HG03469 (cell line): Measurements from ENCODE around the gene CC2D1B.
A peak's percentile ranks its signal among the peaks of the same experiment; 100 is the strongest.
"Not testable (repeated sequence)": the region's sequence is repeated elsewhere in the genome, so short reads cannot be mapped to it uniquely, and the experiment has no call there.

ENCODE experiments used
- ATAC-seq: cut with Tn5 transposase; IDR thresholded peaks from one replicate; pipeline ENCODE4 v1.9.1; 2021; ENCODE audit warnings: mild to moderate bottlenecking, moderate library complexity, moderate number of reproducible peaks; ENCODE audit not compliant: unreplicated experiment

Gene CC2D1B, protein sequence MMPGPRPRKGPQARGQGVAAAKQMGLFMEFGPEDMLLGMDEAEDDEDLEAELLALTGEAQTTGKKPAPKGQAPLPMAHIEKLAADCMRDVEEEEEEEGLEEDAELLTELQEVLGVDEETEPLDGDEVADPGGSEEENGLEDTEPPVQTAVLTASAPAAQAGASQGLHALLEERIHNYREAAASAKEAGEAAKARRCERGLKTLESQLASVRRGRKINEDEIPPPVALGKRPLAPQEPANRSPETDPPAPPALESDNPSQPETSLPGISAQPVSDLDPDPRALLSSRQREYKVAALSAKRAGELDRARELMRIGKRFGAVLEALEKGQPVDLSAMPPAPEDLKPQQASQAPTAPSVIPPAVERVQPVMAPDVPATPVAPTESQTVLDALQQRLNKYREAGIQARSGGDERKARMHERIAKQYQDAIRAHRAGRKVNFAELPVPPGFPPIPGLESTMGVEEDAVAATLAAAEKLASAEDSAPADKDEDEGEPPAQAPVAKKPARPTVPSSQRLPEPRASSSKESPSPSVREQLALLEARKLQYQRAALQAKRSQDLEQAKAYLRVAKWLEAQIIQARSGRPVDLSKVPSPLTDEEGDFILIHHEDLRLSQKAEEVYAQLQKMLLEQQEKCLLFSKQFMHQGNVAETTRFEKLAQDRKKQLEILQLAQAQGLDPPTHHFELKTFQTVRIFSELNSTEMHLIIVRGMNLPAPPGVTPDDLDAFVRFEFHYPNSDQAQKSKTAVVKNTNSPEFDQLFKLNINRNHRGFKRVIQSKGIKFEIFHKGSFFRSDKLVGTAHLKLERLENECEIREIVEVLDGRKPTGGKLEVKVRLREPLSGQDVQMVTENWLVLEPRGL

DNA sequence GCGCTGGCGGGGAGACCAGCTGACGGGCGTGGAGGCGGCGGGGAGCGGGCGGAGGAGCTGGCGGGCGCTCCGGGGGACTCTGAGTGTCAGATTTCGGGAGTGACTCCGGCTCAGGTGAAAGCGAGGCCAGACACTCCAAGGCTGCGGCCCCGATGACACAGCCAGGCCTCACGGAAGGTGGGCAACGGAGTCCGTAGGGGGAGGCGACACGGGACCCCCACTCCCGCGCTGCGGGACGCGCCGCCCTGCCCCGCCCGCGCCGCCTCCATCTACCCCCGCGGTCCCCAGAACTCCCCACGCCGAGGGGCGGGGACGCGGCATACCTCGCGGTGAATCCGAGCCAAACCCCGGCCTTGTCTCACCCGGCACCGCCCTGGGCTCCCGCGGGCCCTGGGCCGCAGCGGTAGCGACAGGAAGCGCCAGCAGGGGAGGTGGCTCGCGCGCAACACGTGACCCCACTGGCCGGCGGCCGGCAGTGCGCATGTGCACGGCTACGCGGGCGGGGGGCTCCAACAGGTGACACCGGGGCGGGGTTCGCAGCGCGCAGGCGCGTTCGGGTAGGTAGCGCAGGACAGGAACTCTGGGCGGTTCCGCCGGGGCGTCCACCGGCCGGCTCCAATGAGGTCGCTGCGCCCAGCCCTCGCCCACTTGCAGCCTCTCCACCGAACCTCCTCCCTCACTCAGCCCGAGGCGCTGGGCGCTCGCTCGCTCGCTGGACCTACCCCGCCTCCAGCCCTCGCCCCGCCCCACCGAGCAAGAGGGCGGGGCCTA, at the start of gene CC2D1B:
Gene CC2D1B (minus strand): TSS at position 460 of the 771 bp plus-strand sequence. CDS start 1,585 bp downstream, outside the sequence.
- ATAC-seq = peak; percentile 85

DNA sequence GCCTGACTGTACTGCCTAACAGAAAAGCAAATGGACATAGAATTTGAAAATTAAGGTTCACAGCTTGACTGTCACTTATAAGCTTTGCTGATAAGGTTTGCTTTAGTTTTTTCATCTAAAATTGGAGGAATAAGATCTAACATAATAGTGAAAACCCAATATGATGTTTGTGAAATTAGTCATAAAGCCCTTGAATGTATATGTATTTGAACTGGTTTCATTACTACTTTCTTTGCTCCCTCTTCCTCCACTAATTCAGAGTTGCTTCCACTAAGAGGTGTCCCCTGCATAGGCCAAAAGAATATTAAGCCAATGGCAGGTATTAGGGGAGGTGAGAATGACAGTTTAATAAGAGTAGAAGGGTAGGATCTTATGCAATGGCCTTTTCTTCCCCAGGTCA, 48.9 kb upstream of the CC2D1B start:
- ATAC-seq = no peak

DNA sequence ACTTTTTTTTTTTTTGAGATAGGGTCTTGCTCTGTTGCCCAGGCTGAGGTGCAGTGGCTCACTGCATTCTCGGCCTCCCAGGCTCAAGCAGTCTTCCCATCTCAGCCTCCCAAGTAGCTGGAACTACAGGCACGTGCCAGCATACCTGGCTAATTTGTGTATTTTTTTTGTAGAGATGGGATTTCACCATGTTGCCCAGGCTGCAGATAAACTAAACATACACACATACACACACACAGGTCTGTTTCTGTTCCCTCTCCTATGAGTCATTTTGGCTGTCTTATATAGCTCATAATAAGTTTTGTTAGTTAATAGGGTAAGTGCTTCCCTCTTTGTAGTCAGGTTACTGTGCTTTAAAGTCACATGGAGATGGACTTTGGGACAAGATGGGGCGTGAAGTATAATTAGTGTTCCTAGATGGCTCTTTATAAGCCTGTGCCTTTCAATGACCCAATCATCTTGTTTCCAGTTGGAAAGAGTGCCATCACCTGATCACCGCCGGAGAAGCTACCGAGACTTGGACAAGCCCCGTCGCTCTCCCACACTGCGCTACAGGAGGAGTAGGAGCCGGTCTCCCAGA, 47.5 kb upstream of the CC2D1B start:
- no peak for ATAC-seq

DNA sequence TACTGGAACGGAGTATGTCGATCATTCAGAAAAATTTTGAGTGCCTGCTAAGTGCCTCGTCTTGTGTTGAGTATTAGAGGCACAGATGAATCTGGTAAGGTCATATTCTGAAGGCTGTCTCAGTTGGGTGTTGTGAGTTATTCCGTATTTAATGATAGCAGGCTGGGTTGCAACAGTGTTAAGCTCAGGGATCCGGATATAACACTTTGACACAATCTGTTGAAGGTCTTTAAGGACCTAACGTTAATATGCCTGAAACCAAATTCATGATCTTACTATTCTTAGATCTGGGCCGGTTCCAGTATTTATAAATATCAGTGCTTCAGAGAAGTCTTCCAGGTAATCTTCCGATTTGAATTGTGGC, 39.0 kb upstream of the CC2D1B start:
- ATAC-seq = no peak

DNA sequence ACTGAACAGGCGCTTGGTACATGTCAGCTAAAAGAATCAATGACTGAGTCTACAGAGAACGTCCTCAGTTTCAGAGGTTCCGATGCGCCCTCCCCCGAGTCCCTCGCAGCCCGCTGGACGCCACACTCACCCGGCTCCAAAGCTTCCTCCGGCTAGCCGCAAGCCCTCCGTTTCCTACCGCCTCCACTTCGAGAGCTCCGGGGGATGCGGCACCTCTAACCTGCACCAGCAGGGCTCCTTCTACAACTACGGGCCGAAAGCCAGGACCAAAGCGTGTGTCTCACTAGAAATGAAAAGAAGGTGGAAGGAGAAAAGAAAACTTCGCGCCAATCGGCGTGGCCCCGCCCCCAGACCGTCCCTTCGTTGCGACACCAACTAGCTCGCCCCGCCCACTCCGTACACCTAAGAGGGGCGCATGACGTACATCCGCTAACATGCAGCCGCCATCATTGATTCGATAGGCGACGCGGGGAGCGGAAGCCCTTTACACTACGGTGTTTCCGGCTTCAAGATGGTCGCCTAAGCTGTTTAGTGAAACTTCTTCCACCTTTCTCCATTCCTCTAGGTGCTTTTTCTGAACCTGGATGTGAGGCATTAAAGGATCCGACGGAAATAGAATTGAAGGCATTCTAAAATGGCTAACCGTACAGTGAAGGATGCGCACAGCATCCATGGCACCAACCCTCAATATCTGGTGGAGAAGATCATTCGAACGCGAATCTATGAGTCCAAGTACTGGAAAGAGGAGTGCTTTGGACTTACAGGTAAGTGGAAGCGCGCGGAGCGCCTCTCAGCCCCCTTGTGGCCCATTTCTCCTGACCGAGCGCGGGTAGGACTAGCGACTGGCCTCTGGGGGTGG, 38.3 kb upstream of the CC2D1B start, which contains the start of the genes ORC1 and PRPF38A:
Gene ORC1 (minus strand): TSS at position 308 of the 859 bp plus-strand sequence. CDS start 2,200 bp downstream, outside the sequence.
Gene PRPF38A (plus strand): TSS at position 487 of the 859 bp plus-strand sequence. CDS start 148 bp downstream, at position 635.
- peak; percentile 85 for ATAC-seq

DNA sequence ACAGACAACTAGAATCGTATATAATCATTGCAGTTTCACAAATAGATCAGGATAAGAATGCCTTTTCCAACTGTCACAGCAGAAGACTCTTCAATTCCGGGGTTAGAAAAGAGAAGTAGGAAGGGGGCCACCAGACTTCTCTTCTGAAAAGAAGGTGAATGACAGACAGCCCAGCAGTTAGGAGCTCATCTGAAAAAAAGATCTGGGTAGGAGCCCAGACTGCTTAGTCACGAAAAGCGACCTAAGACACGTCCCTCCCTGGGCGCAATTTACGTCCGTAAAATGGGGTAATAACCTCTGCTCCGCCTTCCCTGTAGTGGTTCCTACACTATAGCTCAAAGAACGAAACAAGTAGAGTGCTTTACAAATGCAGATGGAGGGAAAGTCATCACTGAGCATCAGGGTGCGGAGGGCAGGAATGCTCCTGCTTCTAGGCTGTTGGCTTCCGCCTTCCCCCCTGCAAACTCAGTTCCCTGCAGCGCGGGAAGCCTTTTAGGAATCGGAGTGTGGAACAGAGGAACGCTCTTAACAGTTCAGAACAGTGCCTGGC, 37.6 kb upstream of the CC2D1B start:
- peak; percentile 21 for ATAC-seq

DNA sequence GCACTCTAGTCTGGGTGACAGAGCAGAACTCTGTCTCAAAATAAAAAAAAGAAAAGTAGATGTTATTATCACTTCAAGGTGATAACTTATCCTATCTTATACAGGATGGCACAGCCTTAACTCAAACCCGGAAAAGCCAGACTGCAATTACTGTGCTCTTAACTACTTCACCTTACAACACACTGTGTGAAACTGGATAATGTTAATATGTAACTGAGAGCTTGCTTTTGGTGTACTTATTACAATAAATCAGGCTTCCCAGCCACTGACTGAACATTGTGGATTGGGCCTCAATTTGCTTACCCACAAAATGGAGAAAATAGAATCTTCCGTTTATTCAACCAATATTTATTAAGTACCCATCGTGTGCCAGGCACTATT, 36.8 kb upstream of the CC2D1B start:
- no peak for ATAC-seq

DNA sequence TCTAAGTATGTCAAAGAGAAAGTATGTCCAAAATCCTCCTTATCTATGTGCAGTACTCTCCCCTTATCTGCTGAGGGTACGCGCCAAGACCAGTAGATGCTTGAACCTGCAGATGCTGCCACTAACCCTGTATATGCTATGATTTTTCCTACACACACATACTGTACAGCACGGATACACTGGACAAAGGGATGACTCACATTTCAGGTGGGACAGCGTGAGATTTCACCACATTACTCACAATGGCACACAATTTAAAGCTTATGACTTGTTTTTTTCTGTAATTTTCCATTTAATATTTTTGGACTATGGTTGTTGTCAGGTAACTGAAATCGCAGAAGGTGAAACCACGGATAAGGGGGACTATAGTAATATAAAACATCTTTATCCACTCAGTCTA, 34.1 kb upstream of the CC2D1B start:
- no peak for ATAC-seq

DNA sequence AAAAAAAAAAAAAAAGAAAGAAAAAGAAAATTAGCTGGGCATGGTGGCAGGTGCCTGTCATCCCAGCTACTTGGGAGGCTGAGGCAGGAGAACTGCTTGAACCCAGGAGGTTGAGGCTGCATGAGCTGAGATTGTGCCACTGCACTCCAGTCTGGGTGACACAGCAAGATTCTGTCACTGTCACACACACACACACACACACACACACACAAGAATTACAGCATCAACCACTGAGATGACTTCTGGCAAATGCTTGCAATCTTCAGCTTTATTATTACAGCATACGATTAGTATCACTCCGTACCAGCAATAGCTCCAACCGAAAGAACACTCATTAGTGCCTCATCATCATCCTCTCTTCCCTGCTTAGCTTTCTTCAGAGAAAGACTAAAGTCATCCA, 33.6 kb upstream of the CC2D1B start:
- ATAC-seq = no peak

DNA sequence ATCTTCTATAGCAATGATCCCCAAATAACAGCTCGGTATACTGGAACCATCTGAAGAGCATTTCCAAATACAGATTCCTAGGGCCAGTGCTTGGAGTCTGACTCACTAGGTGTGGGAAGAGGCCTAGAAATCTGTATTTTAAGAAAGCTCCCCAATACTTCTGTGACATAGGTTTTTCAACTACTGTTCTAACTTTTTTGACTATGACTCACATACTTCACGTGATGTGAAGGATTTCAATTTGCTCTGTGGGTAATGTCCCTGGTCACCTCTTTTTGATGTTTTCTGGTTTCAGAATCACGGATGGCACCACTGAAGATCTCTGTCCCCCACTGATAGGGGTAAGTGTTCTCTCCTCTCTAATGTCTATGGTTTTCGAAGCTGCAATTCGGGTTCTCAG, 27.2 kb upstream of the CC2D1B start:
- no peak for ATAC-seq

DNA sequence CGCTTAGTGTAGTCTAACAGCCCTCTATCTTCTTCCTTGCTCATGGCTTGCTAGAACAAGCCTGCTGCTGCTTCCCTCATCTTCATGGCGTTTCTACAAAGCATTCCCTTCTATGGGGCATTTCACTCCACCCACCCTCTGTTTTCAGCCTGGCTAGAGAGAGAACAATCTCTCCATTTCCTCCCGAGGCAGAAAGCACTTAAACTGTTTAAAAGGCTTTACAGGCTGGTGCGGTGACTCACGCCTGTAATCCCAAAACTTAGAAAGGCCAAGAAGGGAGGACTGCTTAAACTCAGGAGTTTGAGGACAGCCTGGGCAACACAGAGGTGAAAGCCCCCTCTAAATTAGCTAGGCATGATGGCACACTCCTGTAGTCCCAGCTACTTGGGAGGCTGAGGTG, 20.5 kb upstream of the CC2D1B start:
- ATAC-seq = no peak

DNA sequence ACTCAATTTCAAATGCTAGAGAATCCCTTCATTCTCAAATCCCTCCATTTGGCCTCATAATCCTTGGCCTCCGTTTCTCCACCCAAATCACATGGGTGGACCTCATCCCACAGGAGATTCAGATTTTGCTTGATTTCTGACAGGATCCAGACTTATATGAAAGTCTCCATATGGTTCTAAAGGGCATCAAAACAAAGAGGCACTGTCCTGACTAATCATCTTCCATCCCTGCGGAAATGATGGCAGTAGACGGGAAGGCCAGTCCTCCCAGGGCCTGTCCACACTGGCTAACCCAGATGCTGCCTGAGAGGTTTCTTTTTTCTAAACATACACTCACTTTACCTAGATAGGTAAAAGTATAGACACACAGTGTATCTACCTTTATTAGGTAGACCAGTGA, 19.4 kb upstream of the CC2D1B start:
- no peak for ATAC-seq

DNA sequence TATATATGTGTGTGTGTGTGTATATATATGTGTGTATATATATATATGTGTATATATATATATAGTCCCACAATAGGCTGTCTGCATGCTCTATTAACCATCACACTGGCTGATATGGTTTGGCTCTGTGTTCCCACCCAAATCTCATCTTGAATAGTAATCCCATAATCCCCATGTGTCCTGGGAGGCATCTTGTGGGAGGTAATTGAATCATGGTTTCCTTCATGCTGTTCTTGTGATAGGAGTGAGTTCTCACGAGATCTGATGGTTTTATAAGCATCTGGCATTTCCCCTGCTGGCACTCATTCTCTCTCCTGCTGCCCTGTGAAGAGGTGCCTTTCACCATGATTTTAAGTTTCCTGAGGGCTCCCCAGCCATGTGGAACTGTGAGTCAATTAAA, 3.8 kb upstream of the CC2D1B start:
- not testable (repeated sequence) for ATAC-seq

DNA sequence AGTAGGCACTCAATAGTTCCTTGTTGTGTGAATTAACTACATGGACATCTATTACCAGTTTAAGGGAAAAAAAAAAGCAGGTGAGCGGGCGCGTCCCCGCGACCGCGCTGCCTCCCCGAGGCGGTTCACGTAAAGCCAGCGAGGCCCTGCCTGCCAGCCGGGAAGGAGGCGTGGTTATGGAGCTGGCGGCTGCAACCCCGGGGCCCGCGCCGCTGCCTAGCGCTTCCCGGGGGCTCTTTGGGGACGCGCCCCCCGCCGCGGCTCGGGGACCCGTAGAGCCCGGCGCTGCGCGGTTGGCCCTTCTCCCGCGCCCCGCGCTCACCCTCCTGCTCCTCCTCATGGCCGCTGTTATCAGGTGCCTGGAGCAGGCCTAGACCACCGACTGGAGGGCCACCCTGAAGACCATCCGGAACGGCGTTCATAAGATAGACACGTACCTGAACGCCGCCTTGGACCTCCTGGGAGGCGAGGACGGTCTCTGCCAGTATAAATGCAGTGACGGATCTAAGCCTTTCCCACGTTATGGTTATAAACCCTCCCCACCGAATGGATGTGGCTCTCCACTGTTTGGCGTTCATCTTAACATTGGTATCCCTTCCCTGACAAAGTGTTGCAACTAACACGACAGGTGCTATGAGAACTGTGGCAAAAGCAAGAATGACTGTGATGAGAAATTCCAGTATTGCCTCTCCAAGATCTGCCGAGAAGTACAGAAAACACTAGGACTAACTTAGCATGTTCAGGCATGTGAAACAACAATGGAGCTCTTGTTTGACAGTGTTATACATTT, 2.6 kb upstream of the CC2D1B start:
- no peak for ATAC-seq

DNA sequence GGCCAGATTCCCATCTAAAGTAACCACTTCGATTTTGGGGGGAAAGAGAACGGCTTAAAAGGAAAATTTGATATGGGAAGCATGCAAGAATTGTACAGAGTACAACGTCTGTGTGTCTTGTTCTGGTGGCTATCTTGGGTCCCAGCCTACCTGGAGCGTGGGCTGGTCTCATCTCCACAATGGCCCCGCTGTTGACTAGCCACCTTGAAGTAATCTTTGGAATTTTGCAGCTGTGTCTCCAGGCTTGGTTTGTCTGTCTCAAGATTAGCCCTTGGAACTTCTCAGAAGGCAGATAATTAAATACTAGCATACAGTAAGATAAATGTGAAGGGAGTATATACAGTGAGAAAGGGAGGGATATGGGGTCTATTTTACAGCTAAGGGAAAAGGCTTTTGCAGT, 1.3 kb upstream of the CC2D1B start:
- no peak for ATAC-seq

DNA sequence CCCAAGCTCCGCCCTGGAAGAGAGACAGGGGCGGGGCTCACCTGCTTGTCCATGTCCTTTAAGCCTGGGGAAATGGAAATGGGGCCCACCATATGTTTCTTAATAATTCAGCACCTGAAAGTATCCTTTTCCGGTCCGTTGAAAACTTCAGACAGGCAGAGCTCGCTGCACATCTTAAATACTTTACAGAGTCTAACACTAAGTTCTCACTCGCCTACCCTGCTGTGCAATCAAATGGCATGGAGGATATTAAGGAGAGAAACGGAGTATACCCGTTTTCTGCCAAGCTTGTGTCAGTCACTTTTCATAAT, 467 bp upstream of the CC2D1B start:
- no peak for ATAC-seq

DNA sequence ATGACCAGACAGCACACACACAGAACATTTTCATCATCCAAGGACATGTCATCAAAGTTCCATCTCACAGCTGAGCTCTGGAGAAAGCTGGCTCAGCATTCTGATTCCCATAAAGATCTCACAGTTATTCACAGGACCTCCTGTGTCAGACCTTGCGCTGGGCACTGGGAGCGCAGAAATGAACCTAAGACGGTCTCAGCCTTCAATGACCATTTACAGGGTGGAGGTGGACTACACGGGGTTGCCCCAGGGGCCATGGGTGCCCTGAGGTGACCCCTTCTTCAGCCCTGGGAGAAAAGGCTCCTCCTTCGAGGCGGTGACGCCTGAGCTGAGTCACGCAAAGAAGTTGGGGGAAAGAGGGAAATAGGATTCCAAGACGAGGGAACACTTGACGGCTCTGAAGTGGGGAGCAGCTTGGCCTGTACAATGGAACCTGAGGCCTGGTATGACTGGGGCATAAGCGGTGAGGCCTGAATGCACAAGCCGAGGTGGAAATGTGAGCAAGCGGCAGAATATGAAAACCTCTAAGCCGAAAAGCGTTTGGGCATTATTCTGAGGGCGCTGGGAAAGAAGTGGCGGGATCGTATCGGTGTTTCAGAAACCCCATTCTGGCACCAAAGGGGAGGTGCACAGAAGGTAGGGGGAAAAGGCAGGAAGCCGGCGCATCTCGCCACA, 797 bp downstream of the CC2D1B start:
- no peak for ATAC-seq

DNA sequence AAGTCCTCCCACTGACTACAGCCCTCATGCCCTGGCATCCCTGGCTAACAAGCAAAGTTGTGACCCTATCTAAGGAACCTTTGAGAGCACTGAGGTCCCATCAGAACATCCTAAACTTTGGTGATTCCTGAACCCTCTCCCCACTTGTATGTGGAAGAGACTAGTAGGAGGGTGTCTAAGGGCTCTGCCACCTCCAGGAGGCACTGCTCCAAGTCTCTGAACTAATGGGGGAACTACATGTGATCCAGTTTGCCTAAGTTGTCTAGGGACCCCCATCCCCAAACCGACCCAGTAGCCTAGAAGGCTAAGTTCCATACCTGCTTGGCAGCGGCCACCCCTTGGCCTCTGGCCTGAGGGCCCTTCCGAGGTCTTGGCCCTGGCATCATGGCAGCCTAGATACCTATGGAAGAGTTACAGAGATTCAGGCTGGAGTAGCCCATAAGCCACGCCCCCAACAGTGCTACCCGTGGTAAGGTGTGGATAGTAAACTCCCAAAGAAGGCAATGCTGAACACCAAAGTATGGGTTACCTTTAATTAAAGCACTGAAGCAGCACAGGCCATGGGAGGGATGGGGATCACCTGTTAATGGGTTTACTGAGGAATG, 1.7 kb downstream of the CC2D1B start:
- ATAC-seq = no peak
